OCI-LY7 (cell line): ENCODE data around the gene STKLD1.

Experiments
- EZH2phosphoT487 ChIP-seq: fragments of 200-600 bp; sonication (generic); IDR thresholded peaks from 2 replicates; pipeline ENCODE4 v1.6.1; 2018; ENCODE audit warnings: low read depth, borderline replicate concordance, mild to moderate bottlenecking, mixed run types, antibody characterized with exemption, low read length, moderate library complexity, mixed read lengths
- TF ChIP-seq, protein P1 (sequence below): fragments of 200-600 bp; sonication (generic); conservative IDR thresholded peaks from 2 replicates; pipeline ENCODE4 v1.5.1; 2014; ENCODE audit warnings: mild to moderate bottlenecking, antibody characterized with exemption, low read length, moderate library complexity, mixed read lengths

DNA sequence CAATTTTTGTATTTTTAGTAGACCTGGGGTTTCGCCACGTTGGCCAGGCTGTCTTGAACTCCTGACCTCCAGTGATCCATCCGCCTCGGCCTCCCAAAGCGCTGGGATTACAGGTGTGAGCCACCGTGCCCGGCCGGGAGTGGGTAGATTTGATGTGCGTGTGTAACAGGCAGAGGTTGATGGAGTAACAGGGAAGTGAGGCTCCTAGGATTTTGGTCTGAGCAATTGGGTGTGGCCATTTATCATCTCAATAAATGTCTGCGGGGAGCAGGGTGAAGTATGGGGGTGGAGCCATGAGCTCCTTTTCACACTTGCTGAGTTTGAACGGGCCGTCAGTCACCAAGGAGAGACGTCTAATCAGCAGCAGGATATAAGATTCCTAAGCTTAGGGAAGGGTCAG, 42.8 kb downstream of the STKLD1 start:
- TF ChIP-seq, protein P1, sequence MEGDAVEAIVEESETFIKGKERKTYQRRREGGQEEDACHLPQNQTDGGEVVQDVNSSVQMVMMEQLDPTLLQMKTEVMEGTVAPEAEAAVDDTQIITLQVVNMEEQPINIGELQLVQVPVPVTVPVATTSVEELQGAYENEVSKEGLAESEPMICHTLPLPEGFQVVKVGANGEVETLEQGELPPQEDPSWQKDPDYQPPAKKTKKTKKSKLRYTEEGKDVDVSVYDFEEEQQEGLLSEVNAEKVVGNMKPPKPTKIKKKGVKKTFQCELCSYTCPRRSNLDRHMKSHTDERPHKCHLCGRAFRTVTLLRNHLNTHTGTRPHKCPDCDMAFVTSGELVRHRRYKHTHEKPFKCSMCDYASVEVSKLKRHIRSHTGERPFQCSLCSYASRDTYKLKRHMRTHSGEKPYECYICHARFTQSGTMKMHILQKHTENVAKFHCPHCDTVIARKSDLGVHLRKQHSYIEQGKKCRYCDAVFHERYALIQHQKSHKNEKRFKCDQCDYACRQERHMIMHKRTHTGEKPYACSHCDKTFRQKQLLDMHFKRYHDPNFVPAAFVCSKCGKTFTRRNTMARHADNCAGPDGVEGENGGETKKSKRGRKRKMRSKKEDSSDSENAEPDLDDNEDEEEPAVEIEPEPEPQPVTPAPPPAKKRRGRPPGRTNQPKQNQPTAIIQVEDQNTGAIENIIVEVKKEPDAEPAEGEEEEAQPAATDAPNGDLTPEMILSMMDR: no peak
- no peak for TF ChIP-seq EZH2phosphoT487
